Psoas muscle (tissue), 8 donors: ENCODE results near the gene CFAP107. TPM values are rescaled to one million over a fixed set of nuclear protein-coding genes. Genes with fewer than 3 reads are reported as not detected.
"Not testable (repeated sequence)": the region's sequence is repeated elsewhere in the genome, so short reads cannot be mapped to it uniquely, and the experiment has no call there.

Experiments
- ATAC-seq, 4 donors: fragments of 200-7000 bp; cut with Tn5 transposase; one replicate each; pipeline ENCODE4 v1.9.1; 2020; ENCODE audit warnings: moderate library complexity in 3 of 4, mild to moderate bottlenecking in 2 of 4
- DNase-seq, 2 donors: peaks; one replicate each; pipeline ENCODE4 v3.0.0-alpha.2; 2020
- H3K27ac ChIP-seq: fragments of 200-600 bp; one replicate; pipeline ENCODE4 v1.8.0; 2022
- H3K27me3 ChIP-seq, 3 donors: fragments of 200-600 bp in 1 of 3; one replicate each; pipeline versions ENCODE4 v1.6.1 to v1.8.0; 2013 to 2022; ENCODE audit warnings: low read length in 2 of 3, mild to moderate bottlenecking in 2 of 3, moderate library complexity in 1 of 3; ENCODE audit not compliant: insufficient read depth in 3 of 3
- H3K36me3 ChIP-seq, 2 donors: fragments of 200-600 bp in 1 of 2; one replicate each; pipeline versions ENCODE4 v1.6.1 to v1.8.0; 2013 to 2022; ENCODE audit warnings: low read depth in 1 of 2, mild to moderate bottlenecking in 1 of 2, moderate library complexity in 1 of 2; ENCODE audit not compliant: insufficient read depth in 1 of 2
- H3K4me1 ChIP-seq: fragments of 200-600 bp; one replicate; pipeline ENCODE4 v1.8.0; 2022
- H3K4me3 ChIP-seq: fragments of 200-600 bp; one replicate; pipeline ENCODE4 v1.8.0; 2022; ENCODE audit warnings: mild to moderate bottlenecking
- H3K9me3 ChIP-seq: fragments of 200-600 bp; one replicate; pipeline ENCODE4 v1.8.0; 2022
- WGBS, 3 donors: extraction: QIAGEN DNeasy Blood & Tissue Kit; methylation state at CpG; one replicate each; pipeline versions ENCODE4 v1.1.6 to v1.1.7; 2013; 5-methylcytosine and 5-hydroxymethylcytosine counted together
- intact Hi-C, 2 donors: fragments of 100-400 bp; cut with DNase I; formaldehyde crosslinking; loops; one replicate each; pipeline versions ENCODE4 v1.11.0 to v1.14.2; 2022
- polyA plus RNA-seq, 3 donors: library from polyadenylated mRNA; stranded (reverse); fragments of 200-250 nt; gene quantifications; one replicate each; pipeline ENCODE4 v1.2.3, GENCODE V29; 2013
- total RNA-seq, 4 donors: library from RNA; stranded (reverse); fragmentation: NEBNext Ultra II Directional in 2 of 4; extraction: Animal tissue kit (Norgen Biotek cat#: 25700) in 2 of 4; gene quantifications; one replicate each; pipeline versions ENCODE4 v1.2.1 to v1.2.4, GENCODE V29; 2021 to 2023
- TF ChIP-seq, protein P1 (sequence below): fragments of 200-600 bp; IDR thresholded peaks from one replicate; pipeline ENCODE4 v1.8.0; 2022; ENCODE audit warnings: antibody characterized with exemption
- donor health status: healthy with polysubstance abuse.
- donor health status: DM: no; HTN: no; CAD: no; lungs with moderate emphysema.
- donor health status: Bipolar disorder and iron deficiency.
- donor health status: healthy.
- donor health status: DM: yes; HTN: yes; CAD: no.
- donor health status: DM: no; HTN: no; CAD: no.
- donor health status: DM: no; HTN: no; CAD: no.
- donor health status: DM: yes; HTN: yes; CAD: no.

Gene CFAP107
- total and polyA plus RNA-seq, 7 donors, result 0.04 TPM; not detected in 6

DNA sequence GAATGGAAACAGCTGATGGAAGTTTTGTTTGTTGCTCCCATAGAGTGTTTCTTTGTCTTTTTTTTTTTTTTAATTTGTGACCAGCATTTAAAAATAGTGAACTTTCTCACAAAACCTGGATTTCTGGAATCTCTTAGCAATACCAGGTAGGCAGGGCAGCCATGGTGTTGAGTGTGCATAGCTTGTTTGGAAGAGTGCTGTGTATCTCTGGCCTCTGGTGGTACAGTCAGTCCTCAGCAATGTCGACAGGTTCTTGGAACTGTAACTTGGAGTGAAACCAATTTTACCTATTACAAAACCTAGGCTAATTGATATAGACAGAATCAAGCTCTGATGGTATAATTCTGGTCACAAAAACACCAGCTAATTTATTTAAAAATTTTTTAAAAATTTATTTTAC lies 23.4 kb upstream of the CFAP107 start:
- no peak overlapping the region for H3K4me3 ChIP-seq
- no peaks in the 10 kb centered on the region for H3K9me3 ChIP-seq
- no peaks in the 10 kb centered on the region for H3K4me1 ChIP-seq
- H3K36me3 ChIP-seq, result no peaks in the 10 kb centered on the region
- H3K27ac ChIP-seq, result no peak overlapping the region
- 20 to 58% (median 24%) methylated on average over 1 of the region's 1 CpG for WGBS, 3 donors
- DNase-seq (no peak), ATAC-seq (peak in 3 of 4 donors; percentile 54 to 77 (median 58))
- intact Hi-C loops, result no loop called here
- TF ChIP-seq, protein P1, sequence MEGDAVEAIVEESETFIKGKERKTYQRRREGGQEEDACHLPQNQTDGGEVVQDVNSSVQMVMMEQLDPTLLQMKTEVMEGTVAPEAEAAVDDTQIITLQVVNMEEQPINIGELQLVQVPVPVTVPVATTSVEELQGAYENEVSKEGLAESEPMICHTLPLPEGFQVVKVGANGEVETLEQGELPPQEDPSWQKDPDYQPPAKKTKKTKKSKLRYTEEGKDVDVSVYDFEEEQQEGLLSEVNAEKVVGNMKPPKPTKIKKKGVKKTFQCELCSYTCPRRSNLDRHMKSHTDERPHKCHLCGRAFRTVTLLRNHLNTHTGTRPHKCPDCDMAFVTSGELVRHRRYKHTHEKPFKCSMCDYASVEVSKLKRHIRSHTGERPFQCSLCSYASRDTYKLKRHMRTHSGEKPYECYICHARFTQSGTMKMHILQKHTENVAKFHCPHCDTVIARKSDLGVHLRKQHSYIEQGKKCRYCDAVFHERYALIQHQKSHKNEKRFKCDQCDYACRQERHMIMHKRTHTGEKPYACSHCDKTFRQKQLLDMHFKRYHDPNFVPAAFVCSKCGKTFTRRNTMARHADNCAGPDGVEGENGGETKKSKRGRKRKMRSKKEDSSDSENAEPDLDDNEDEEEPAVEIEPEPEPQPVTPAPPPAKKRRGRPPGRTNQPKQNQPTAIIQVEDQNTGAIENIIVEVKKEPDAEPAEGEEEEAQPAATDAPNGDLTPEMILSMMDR, result no peak
- H3K27me3 ChIP-seq, result no peaks in the 10 kb centered on the region

DNA sequence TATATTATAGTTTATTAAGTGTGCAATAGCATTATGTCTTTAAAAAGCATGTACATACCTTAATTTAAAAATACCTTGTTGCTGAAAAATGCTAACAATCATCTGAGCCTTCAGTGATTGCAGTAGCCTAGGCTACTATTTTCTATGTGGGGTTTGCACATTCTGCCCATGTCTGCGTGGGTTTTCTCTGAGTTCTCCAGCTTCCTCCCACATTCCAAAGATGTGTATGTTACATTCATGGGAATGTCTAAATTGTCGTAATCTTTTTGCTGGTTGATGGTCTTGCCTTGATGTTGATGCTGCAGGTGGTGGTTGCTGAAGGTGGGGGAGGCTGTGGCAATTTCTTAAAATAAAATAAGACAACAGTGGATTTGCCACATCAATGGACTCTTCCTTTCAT lies 17.6 kb upstream of the CFAP107 start:
- no peaks in the 10 kb centered on the region for H3K36me3 ChIP-seq
- DNase-seq, result no peak
- TF ChIP-seq, protein P1, result no peak
- no peak overlapping the region for H3K4me3 ChIP-seq
- H3K9me3 ChIP-seq, result peaks cover 9% of the 10 kb centered on the region
- H3K4me1 ChIP-seq, result no peaks in the 10 kb centered on the region
- intact Hi-C loops, result no loop called here
- no peaks in the 10 kb centered on the region for H3K27me3 ChIP-seq
- 80 to 88% (median 81%) methylated on average over 2 of the region's 2 CpGs for WGBS, 3 donors
- ATAC-seq, result no peak
- no peak overlapping the region for H3K27ac ChIP-seq

DNA sequence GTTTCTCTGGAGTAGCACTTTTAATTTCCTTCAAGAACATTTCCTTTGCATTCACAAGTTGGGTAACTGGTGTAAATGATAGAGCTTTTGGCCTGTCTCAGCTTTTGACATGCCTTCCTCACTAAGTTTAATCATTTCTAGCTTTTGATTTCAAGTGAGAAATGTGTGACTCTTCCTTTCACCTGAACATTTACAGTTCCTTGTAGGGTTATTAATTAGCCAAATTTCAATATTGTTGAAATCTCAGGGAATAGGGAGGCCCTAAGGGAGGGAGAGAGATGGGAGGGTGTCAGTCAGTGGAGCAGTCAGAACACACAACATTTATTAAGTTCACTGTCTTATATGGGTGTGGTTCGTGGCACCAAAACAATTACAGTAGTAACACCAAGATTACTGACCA lies 15.8 kb upstream of the CFAP107 start:
- Histone ChIP-seq H3K27ac (no peak overlapping the region), H3K27me3 (no peaks in the 10 kb centered on the region), H3K4me3 (no peak overlapping the region), H3K36me3 (no peaks in the 10 kb centered on the region), H3K4me1 (no peaks in the 10 kb centered on the region), H3K9me3 (peaks cover 9% of the 10 kb centered on the region)
- intact Hi-C loops, result no loop called here
- TF ChIP-seq, protein P1, result no peak
- ATAC-seq, result no peak
- WGBS, 3 donors, result 79 to 85% (median 83%) methylated on average over 1 of the region's 1 CpG
- DNase-seq, result no peak

DNA sequence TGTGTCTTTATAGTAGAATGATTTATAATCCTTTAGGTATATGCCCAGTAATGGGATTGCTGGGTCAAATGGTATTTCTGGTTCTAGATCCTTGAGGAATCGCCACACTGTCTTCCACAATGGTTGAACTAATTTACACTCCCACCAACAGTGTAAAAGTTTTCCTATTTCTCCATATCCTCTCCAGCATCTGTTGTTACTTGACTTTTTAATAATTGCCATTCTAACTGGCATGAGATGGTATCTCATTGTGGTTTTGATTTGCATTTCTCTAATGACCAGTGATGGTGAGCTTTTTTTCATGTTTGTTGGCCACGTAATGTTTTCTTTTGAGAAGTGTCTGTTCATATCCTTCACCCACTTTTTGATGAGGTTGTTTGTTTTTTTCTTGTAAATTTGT lies 14.9 kb upstream of the CFAP107 start:
- intact Hi-C loops, ATAC-seq: not testable (repeated sequence)

DNA sequence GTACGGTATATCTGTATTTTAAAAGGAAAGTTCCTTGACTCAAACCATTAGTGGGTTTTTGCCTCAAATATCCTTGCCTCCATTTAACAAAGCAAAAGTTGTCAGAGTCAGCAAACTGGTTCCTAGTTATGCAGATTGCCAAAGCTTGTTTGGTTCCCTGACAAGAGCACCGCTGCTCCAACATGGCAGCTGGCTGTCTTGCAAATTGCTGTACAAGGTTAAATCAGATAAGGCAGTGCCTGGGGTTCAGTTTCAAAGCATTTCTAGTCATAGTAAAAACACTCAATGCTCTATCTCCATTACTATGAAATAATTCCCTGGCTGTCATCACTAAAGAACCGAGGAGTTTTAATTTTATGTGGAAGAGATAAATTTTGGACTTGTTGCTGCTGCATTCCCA lies 11.3 kb upstream of the CFAP107 start:
- H3K4me1 ChIP-seq, result no peaks in the 10 kb centered on the region
- no peaks in the 10 kb centered on the region for H3K36me3 ChIP-seq
- no peak overlapping the region for H3K4me3 ChIP-seq
- no peak overlapping the region for H3K27ac ChIP-seq
- intact Hi-C loops, result no loop called here
- no peak for DNase-seq
- TF ChIP-seq, protein P1, result no peak
- 62 to 64% (median 63%) methylated on average over 3 of the region's 3 CpGs for WGBS, 3 donors
- peaks cover 9% of the 10 kb centered on the region for H3K9me3 ChIP-seq
- no peak for ATAC-seq
- peaks cover 0 to 12% (median 0%) of the 10 kb centered on the region in 3 donors for H3K27me3 ChIP-seq

More for the DNA sequence above, 14.9 kb upstream of the CFAP107 start:
- H3K27me3 ChIP-seq, H3K36me3 ChIP-seq, H3K4me3 ChIP-seq, H3K27ac ChIP-seq, H3K4me1 ChIP-seq, DNase-seq, H3K9me3 ChIP-seq: not testable (repeated sequence)
- 66 to 71% (median 68%) methylated on average over 2 of the region's 2 CpGs for WGBS, 3 donors
